GM18868 (cell line): ENCODE measurements around the gene ATXN7L3.
"Not testable (repeated sequence)": the region's sequence is repeated elsewhere in the genome, so short reads cannot be mapped to it uniquely, and the experiment has no call there.

Experiments
- ATAC-seq: cut with Tn5 transposase; IDR thresholded peaks from one replicate; pipeline ENCODE4 v1.9.1; 2021; ENCODE audit warnings: mild to moderate bottlenecking, moderate library complexity; ENCODE audit not compliant: unreplicated experiment

ATXN7L3 gene

GRCh38 chr17:44176671-44177501 is 22.8 kb downstream of the ATXN7L3 start:
- no peak for ATAC-seq

GRCh38 chr17:44176257-44176656 is 23.4 kb downstream of the ATXN7L3 start:
- ATAC-seq = no peak

- ATAC-seq = no peak
Measured at GRCh38 chr17:44174427-44174826, 25.3 kb downstream of the ATXN7L3 start.

- ATAC-seq = no peak
Measured at GRCh38 chr17:44171931-44172455, 27.7 kb downstream of the ATXN7L3 start.

- no peak for ATAC-seq
Measured at GRCh38 chr17:44170499-44171201, 29.0 kb downstream of the ATXN7L3 start, which contains the start of gene ASB16. TSS of gene ASB16 (plus strand) at chr17:44170704. CDS start at chr17:44170790, 86 bp downstream.

- ATAC-seq = no peak
Measured at GRCh38 chr17:44170135-44170498, 29.6 kb downstream of the ATXN7L3 start.

GRCh38 chr17:44167181-44167861 is 32.4 kb downstream of the ATXN7L3 start:
- ATAC-seq = no peak

GRCh38 chr17:44164476-44164875 is 35.2 kb downstream of the ATXN7L3 start:
- no peak for ATAC-seq

- no peak for ATAC-seq
Measured at GRCh38 chr17:44159519-44160210, 40.0 kb downstream of the ATXN7L3 start.

- no peak for ATAC-seq
Measured at GRCh38 chr17:44155488-44155887, 44.2 kb downstream of the ATXN7L3 start.

- ATAC-seq = no peak
Measured at GRCh38 chr17:44152875-44153274, 46.8 kb downstream of the ATXN7L3 start.

GRCh38 chr17:44149750-44150329 is 49.8 kb downstream of the ATXN7L3 start:
- no peak for ATAC-seq

- ATAC-seq = not testable (repeated sequence)
Measured at GRCh38 chr17:44149066-44149465, 50.6 kb downstream of the ATXN7L3 start.

- ATAC-seq = no peak
Measured at GRCh38 chr17:44147812-44148211, 51.9 kb downstream of the ATXN7L3 start.

GRCh38 chr17:44146375-44147346 is 53.0 kb downstream of the ATXN7L3 start:
- ATAC-seq = no peak

GRCh38 chr17:44144966-44145739 is 54.5 kb downstream of the ATXN7L3 start:
- no peak for ATAC-seq

GRCh38 chr17:44143921-44144320 is 55.8 kb downstream of the ATXN7L3 start:
- not testable (repeated sequence) for ATAC-seq
